ENCODE data around the gene FAM228B. TPM values are rescaled to one million over a fixed set of nuclear protein-coding genes. Genes with fewer than 3 reads are reported as not detected.

The FAM228B gene
- total and polyA plus RNA-seq, 12 donors: 4.7 to 76.4 (median 27.3) TPM

GRCh38 chr2:24083567-24084385 is 39.5 kb upstream of the FAM228B start:
- Histone ChIP-seq H3K27me3 (no peaks in the 10 kb centered on the region), H3K36me3 (peaks cover 0 to 62% (median 4%) of the 10 kb centered on the region in 9 donors), H3K4me3 (peak overlapping the region; percentile 50 to 79 (median 66)), H3K27ac (peak overlapping the region; percentile 55 to 98 (median 90)), H3K4me1 (peaks cover 4 to 23% (median 18%) of the 10 kb centered on the region in 9 donors), H3K9me3 (no peaks in the 10 kb centered on the region)
- no peak for DNase-seq
- intact Hi-C loops (cut with DNase I): loop anchor here in 8 of 10 donors (1.0 to 10.0 kb wide), 8 partner anchors 36 to 259 kb away; partner anchors contain the start of genes ATAD2B (in 4 of the 8), FAM228B (in 2 of the 8), PFN4 (in 2 of the 8) and FKBP1B (in 1 of the 8)
- TF ChIP-seq CTCF (IDR thresholded peaks at IDR 0.05): no peak
- 7 to 8% methylated on average over 30 of the region's 30 CpGs for WGBS, 2 donors
- peak; percentile 53 to 80 (median 70) for ATAC-seq

- Histone ChIP-seq H3K36me3 (peaks cover 0 to 55% (median 4%) of the 10 kb centered on the region in 9 donors), H3K27me3 (no peaks in the 10 kb centered on the region), H3K27ac (peak within 1 kb of the TSS; percentile 55 to 98 (median 90)), H3K9me3 (no peaks in the 10 kb centered on the region), H3K4me3 (peak within 1 kb of the TSS; percentile 50 to 79 (median 66)), H3K4me1 (peaks cover 4 to 23% (median 18%) of the 10 kb centered on the region in 9 donors)
- DNase-seq (peak; percentile 87 to 92), ATAC-seq (peak; percentile 96 to 99 (median 97))
- intact Hi-C loops (cut with DNase I): loop anchor here in 9 of 10 donors (1.0 to 10.0 kb wide), 8 partner anchors 37 to 260 kb away; partner anchors contain the start of genes ATAD2B (in 4 of the 9), FAM228B (in 3 of the 9), PFN4 (in 3 of the 9) and FKBP1B (in 1 of the 9)
- WGBS, 2 donors: 0% methylated on average over 44 of the region's 44 CpGs
- TF ChIP-seq CTCF (IDR thresholded peaks at IDR 0.05): peak; percentile 95 to 99 (median 98)
Observed at GRCh38 chr2:24084386-24085199, 38.7 kb upstream of the FAM228B start, which contains the start of gene TP53I3. Gene TP53I3 (minus strand): TSS chr2:24084834. CDS start chr2:24084326, 508 bp downstream.

GRCh38 chr2:24085200-24085489 is 38.1 kb upstream of the FAM228B start:
- H3K27ac ChIP-seq: peak overlapping the region; percentile 55 to 98 (median 90)
- intact Hi-C loops (cut with DNase I): loop anchor here in 8 of 10 donors (2.0 to 10.0 kb wide), 6 partner anchors 37 to 260 kb away; partner anchors contain the start of genes ATAD2B (in 4 of the 8), FAM228B (in 1 of the 8) and PFN4 (in 1 of the 8)
- no peak for TF ChIP-seq CTCF (IDR thresholded peaks at IDR 0.05)
- H3K4me1 ChIP-seq: peaks cover 4 to 23% (median 18%) of the 10 kb centered on the region in 9 donors
- H3K9me3 ChIP-seq: no peaks in the 10 kb centered on the region
- 5 to 7% methylated on average over 11 of the region's 11 CpGs for WGBS, 2 donors
- peaks cover 0 to 50% (median 4%) of the 10 kb centered on the region in 9 donors for H3K36me3 ChIP-seq
- H3K27me3 ChIP-seq: no peaks in the 10 kb centered on the region
- no peak for DNase-seq
- ATAC-seq: peak in 2 of 8 donors; percentile 5 to 8
- peak overlapping the region; percentile 50 to 79 (median 66) for H3K4me3 ChIP-seq
